Right renal pelvis (tissue), 4 donors: Measurements from ENCODE around the gene ASAH2B. TPM values are rescaled to one million over a fixed set of nuclear protein-coding genes. Genes with fewer than 3 reads are reported as not detected.
"Not testable (repeated sequence)": the region's sequence is repeated elsewhere in the genome, so short reads cannot be mapped to it uniquely, and the experiment has no call there.

Experiments
- DNase-seq, 4 donors: peaks; one replicate each; pipeline ENCODE4 v3.0.0-alpha.2; 2013; ENCODE audit warnings: low read depth in 4 of 4, low spot score in 3 of 4, missing footprints in 1 of 4
- polyA plus RNA-seq, 4 donors: library from polyadenylated mRNA; unstranded; fragments of 120-200 nt; gene quantifications; one replicate each; pipeline ENCODE4 v1.2.1, GENCODE V29; 2013; ENCODE audit not compliant: insufficient read length in 4 of 4

ASAH2B gene
- 10 to 100 TPM; 10.5 to 16.3 (median 12.1) TPM for polyA plus RNA-seq

- peak; percentile 71 to 74 (median 72) for DNase-seq
Observed at GRCh38 chr10:50739618-50740292, at the start of gene ASAH2B. TSS of gene ASAH2B (plus strand) at chr10:50739936. CDS start at chr10:50745131, 5,195 bp downstream.

- DNase-seq: not testable (repeated sequence)
Observed at GRCh38 chr10:50697819-50698218, 41.9 kb upstream of the ASAH2B start.

GRCh38 chr10:50701947-50702346 is 37.8 kb upstream of the ASAH2B start:
- not testable (repeated sequence) for DNase-seq

GRCh38 chr10:50702997-50703396 is 36.7 kb upstream of the ASAH2B start:
- not testable (repeated sequence) for DNase-seq

- not testable (repeated sequence) for DNase-seq
Observed at GRCh38 chr10:50704436-50705079, 35.2 kb upstream of the ASAH2B start.

- not testable (repeated sequence) for DNase-seq
Observed at GRCh38 chr10:50706006-50706405, 33.7 kb upstream of the ASAH2B start.

- DNase-seq: not testable (repeated sequence)
Observed at GRCh38 chr10:50710241-50710640, 29.5 kb upstream of the ASAH2B start.

GRCh38 chr10:50723812-50724211 is 15.9 kb upstream of the ASAH2B start:
- peak in 2 of 4 donors; percentile 1 to 10 for DNase-seq

GRCh38 chr10:50728112-50728511 is 11.6 kb upstream of the ASAH2B start:
- DNase-seq: not testable (repeated sequence)

- not testable (repeated sequence) for DNase-seq
Observed at GRCh38 chr10:50738987-50739617, 634 bp upstream of the ASAH2B start.

GRCh38 chr10:50740293-50740648 is 535 bp downstream of the ASAH2B start:
- DNase-seq: peak in 2 of 4 donors; percentile 1 to 15

GRCh38 chr10:50742820-50743219 is 3.1 kb downstream of the ASAH2B start:
- not testable (repeated sequence) for DNase-seq

GRCh38 chr10:50766774-50767513 is 27.2 kb downstream of the ASAH2B start:
- not testable (repeated sequence) for DNase-seq

GRCh38 chr10:50772042-50772441 is 32.3 kb downstream of the ASAH2B start:
- DNase-seq: not testable (repeated sequence)

- not testable (repeated sequence) for DNase-seq
Observed at GRCh38 chr10:50774868-50775267, 35.1 kb downstream of the ASAH2B start.

GRCh38 chr10:50780036-50780435 is 40.3 kb downstream of the ASAH2B start:
- DNase-seq: not testable (repeated sequence)

GRCh38 chr10:50782017-50782416 is 42.3 kb downstream of the ASAH2B start:
- not testable (repeated sequence) for DNase-seq

GRCh38 chr10:50787962-50788361 is 48.2 kb downstream of the ASAH2B start:
- not testable (repeated sequence) for DNase-seq

GRCh38 chr10:50788951-50789945 is 49.5 kb downstream of the ASAH2B start:
- peak in 1 of 4 donors; percentile 14 for DNase-seq
